ENCODE measurements around the gene CCDC43.
"Not testable (repeated sequence)": the region's sequence is repeated elsewhere in the genome, so short reads cannot be mapped to it uniquely, and the experiment has no call there.

The CCDC43 gene

GRCh38 chr17:44689477-44690217 is at the start of gene CCDC43:
CCDC43 (minus strand) TSS chr17:44689776; CDS start chr17:44689753, 23 bp downstream.
- DNase-seq (ENCODE audit: low read depth, low spot score): peak; percentile 80

- no peak for DNase-seq (ENCODE audit: low read depth, low spot score)
Observed at GRCh38 chr17:44738214-44738906, 48.8 kb upstream of the CCDC43 start.

GRCh38 chr17:44736551-44737240 is 47.1 kb upstream of the CCDC43 start:
- DNase-seq (ENCODE audit: low read depth, low spot score): no peak

- no peak for DNase-seq (ENCODE audit: low read depth, low spot score)
Observed at GRCh38 chr17:44734272-44734671, 44.7 kb upstream of the CCDC43 start.

GRCh38 chr17:44733753-44734152 is 44.2 kb upstream of the CCDC43 start:
- no peak for DNase-seq (ENCODE audit: low read depth, low spot score)

GRCh38 chr17:44726121-44726520 is 36.5 kb upstream of the CCDC43 start:
- not testable (repeated sequence) for DNase-seq (ENCODE audit: low read depth, low spot score)

- DNase-seq (ENCODE audit: low read depth, low spot score): no peak
Observed at GRCh38 chr17:44722254-44722653, 32.7 kb upstream of the CCDC43 start.

GRCh38 chr17:44719444-44719843 is 29.9 kb upstream of the CCDC43 start:
- DNase-seq (ENCODE audit: low read depth, low spot score): no peak

- peak; percentile 79 for DNase-seq (ENCODE audit: low read depth, low spot score)
Observed at GRCh38 chr17:44708401-44709263, 19.1 kb upstream of the CCDC43 start, which contains the start of gene DBF4B. DBF4B (plus strand) TSS chr17:44708665; CDS start chr17:44708821, 156 bp downstream.

GRCh38 chr17:44707755-44708400 is 18.3 kb upstream of the CCDC43 start:
- DNase-seq (ENCODE audit: low read depth, low spot score): no peak

- DNase-seq (ENCODE audit: low read depth, low spot score): not testable (repeated sequence)
Observed at GRCh38 chr17:44700288-44700687, 10.7 kb upstream of the CCDC43 start.

GRCh38 chr17:44693609-44694008 is 4.0 kb upstream of the CCDC43 start:
- DNase-seq (ENCODE audit: low read depth, low spot score): no peak

GRCh38 chr17:44690746-44691306 is 1.2 kb upstream of the CCDC43 start:
- DNase-seq (ENCODE audit: low read depth, low spot score): not testable (repeated sequence)

- DNase-seq (ENCODE audit: low read depth, low spot score): no peak
Observed at GRCh38 chr17:44688675-44689476, 700 bp downstream of the CCDC43 start.

- no peak for DNase-seq (ENCODE audit: low read depth, low spot score)
Observed at GRCh38 chr17:44688200-44688599, 1.4 kb downstream of the CCDC43 start.

- no peak for DNase-seq (ENCODE audit: low read depth, low spot score)
Observed at GRCh38 chr17:44687756-44688155, 1.8 kb downstream of the CCDC43 start.

GRCh38 chr17:44683303-44683702 is 6.3 kb downstream of the CCDC43 start:
- not testable (repeated sequence) for DNase-seq (ENCODE audit: low read depth, low spot score)

- DNase-seq (ENCODE audit: low read depth, low spot score): no peak
Observed at GRCh38 chr17:44677136-44677535, 12.4 kb downstream of the CCDC43 start.

- no peak for DNase-seq (ENCODE audit: low read depth, low spot score)
Observed at GRCh38 chr17:44673893-44674292, 15.7 kb downstream of the CCDC43 start.
